NOMO-1 (cell line): ENCODE data around the gene WWOX.
"Not testable (repeated sequence)": the region's sequence is repeated elsewhere in the genome, so short reads cannot be mapped to it uniquely, and the experiment has no call there.

Experiments
- DNase-seq, 2 experiments: peaks; one replicate each; lab custom pipeline; 2025; ENCODE audit not compliant: unreplicated experiment in 2 of 2; lab: John Stamatoyannopoulos, UW

WWOX gene

GRCh38 chr16:79012671-79013434, 913.4 kb downstream of the WWOX start:
- no peak for DNase-seq

DNA sequence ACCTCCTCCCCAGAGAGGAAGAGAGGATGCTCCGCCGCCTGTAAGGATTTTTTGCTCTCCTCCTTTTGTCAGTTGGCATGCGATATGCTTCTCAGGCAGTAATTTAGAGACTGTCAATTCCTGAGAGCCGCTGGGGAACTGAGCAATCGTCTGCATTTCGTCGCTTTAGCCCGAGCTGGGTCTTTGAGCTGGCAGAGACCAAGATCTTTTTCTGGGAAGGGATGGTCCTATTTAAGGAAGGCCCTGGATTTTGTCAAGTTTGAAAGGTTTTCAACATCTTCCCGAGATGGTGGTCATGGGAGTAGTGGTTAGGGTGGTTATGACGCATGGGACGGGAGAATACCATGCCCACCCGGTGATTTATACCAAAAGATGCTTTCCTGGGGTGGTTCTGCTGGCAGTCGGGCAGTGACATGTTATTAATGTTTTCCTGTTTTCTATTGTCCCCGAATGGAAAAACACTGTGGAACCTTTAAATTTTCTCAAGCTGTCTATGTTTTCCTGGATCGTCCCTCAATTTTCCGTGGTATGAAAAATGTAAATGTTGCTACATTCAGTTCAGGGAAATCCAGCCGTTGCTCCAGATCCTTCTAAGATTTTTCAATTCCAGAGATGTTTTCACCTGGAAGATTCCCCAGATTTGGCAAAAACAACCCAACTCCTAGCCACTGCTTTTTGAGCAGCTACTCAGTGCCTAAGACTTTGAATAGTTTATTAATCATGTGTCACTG, 914.6 kb downstream of the WWOX start:
- DNase-seq, result no peak

DNA sequence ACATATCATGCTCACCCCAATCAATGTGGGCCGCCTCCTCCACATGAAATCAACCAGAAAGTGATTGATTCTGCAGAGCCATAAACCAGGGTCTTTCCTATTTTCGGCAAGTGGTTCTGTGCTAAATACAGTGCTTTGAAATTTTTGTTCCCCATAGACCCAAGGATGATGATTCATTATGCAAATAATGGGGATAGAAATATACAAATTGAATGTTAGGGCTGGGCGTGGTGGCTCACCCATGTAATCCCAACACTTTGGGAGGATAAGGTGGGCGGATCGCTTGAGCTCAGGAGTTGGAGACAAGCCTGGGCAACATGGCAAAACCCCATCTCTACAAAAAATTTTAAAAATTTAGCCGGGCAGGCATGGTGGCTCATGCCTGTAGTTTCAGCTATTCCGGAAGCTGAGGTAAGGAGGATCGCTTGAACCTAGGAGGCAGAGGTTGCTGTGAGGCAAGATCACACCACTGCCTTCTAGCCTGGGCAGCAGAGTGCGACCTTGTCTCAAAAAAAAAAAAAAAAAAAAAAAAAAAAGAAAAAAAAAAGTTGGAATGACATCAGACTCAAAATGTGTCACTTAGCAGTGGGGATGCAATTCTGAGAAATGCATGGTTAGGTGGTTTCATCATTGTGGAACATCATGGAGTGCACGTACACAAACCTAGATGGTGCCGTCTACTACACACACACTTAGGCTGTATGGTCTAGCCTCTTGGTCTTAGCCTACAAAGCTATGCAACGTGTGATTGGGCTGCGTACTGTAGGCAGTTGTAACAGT, 919.4 kb downstream of the WWOX start:
- DNase-seq, result no peak

DNA sequence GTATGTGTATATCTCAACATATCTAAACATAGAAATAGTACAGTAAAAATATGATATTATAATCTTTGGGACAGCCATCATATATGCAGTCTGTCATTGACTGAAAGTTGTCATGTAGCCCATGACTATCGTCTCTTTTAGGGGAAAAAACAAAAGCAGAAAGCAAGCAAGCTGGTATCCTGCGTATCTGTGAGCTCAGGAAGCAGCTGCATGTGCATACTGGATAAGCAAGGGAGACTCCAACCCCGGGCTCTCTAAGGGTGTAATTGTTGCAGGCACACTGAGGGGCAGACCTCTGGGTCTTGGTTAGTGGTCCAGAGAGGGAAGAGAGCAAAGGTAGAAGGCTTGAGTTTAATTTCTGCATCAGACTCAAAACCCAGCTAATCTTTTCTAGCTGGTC, 920.0 kb downstream of the WWOX start:
- no peak for DNase-seq

DNA sequence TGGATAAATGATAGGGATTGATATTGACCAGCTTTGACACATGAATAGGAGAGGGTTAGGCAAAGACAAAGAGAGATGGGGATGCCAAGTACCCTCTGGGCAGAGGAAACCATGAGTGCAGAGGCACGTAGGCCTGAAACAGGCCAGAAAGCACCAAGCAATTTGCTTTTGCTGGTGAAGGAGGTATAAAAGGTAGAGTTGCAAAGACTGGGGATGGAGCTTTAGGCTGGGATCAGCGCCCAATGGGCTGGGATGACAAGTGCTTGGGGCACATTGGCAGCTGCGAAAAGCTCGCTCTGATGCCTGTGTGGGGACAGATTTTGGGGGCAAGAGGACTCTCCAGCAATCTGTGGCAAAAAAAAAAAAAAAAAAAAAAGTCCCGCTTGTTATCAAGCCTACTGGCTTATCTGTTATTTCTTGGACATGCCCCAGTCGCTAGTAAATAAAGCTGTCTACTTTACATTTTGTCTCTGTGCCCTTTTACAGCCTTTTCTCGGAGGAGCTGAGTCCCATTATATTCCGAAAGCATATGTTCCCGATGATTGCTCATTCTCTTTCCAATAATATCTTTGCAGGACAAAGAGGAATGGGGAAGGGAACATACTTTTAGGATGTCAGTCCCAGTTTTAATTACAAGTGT, 922.7 kb downstream of the WWOX start:
- DNase-seq, result no peak

DNA sequence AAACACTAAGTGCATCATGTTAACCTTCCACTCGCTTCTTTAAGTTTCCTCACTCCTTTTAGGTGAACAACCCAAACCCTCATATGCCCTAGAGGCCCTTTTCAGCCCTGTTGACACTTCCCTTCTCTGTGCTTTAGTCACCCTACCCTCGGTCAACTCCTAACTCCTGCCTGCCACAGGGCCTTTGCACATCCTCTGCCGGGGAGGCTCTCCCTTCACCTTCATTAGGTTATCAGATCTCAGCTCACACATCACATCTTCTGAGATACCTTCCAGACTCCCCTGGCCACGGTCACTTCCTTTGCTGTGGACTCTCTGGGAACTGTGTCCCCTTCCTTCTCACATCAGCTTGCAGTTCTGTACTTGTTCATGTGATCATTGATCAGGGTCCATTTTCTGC, 926.7 kb downstream of the WWOX start:
- DNase-seq, result no peak

- no peak for DNase-seq
Measured at GRCh38 chr16:79036541-79036940, 937.1 kb downstream of the WWOX start.

DNA sequence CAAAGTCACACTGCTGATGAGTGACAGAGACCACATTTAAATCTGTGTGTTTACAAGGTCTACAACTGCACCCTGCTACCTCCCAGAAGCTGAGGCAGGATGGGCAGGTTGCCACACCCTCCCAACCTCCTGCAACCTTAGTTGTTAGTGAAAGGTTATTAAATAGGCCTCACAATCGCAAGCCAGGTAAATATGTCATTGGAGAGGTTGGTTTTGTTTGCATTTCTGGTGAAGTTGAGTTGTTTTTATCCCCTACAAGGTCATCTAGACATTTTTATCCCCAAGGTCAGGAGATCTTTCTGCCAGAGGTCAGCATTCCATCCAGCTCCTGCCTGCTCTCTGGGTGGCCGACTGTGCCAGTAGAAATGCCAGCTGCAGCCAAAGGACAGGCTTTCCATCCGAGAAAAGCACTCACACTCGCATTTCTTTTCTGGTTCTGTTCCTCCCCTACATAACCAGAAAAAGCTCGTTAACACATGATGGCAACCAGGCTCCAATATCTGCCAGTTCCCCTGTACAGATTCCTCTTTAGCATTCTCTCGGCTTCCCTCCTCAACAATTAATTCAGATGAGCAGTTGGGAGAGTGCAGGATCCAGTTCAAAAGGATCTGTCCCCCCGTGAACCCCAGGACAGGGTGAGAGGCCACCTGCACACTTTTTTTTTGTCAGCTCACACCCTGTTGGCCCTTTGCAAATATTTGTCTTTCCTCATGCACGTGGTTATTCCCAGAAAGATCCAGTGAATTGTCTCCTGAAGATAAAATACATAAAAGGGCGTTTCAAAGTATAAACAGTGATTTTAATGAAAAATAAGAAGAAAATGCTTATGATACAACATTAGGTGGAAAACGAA, 938.3 kb downstream of the WWOX start:
- no peak for DNase-seq

GRCh38 chr16:79041206-79041605, 941.8 kb downstream of the WWOX start:
- DNase-seq, result no peak

- no peak for DNase-seq
Measured at GRCh38 chr16:79042141-79042540, 942.7 kb downstream of the WWOX start.

DNA sequence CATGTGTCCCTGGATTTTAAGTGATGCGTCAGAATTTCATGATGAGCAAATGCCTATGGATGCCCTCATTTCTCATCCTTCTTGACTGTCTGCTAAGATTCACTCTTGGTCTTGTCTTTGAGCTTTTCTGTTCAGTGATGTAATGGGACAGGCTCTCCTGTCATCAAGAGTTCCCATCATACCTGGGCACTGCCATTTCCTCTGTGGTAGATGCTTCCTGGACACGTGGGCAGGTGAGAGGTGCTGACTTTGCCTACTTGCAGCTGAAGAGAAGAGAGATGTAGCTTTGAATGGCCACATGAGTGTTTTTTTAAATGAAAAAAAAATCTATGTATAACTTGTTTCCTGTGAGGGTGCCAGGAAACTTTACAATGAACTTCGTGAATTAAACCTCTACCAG, 943.4 kb downstream of the WWOX start:
- no peak for DNase-seq

GRCh38 chr16:79045191-79045590, 945.7 kb downstream of the WWOX start:
- DNase-seq, result no peak

DNA sequence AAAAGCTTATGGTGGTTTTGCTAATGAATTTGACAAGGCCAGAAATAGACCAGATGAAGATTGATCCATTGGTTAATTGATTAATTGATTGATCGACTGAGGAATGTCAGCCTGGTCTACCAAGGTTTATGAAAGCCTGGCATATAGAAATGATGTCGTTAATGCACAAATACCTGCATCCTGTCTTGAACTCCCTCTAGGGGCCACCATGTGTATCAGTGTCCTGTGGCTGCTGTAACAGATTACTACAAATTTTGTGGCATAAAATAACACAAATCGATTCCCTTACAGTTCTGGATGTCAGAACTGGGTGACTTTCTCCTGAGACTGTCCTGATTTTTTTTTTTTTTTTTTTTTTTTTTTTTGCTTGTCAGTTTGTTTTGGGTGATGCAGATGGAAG, 947.9 kb downstream of the WWOX start:
- peak in 1 of 2 experiments; percentile 11 for DNase-seq

DNA sequence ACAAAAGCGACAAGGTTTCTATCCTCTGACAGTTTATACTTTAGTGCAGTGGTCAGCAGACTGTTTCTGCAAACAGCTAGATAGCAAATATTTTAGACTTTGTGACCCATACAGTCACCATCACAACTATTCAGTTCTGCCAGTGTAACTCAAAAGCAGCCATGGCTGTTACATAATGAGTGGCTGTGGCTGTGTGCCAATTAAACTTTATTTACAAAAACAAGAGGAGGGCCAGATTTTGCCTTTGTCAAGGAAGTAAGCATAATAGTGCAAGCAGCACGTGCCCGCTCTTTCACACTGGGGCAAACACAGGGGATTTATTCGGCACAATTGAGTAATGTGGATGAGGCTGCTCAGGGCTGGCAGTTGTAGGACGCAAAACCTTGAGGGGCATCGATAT, 949.6 kb downstream of the WWOX start:
- no peak for DNase-seq

DNA sequence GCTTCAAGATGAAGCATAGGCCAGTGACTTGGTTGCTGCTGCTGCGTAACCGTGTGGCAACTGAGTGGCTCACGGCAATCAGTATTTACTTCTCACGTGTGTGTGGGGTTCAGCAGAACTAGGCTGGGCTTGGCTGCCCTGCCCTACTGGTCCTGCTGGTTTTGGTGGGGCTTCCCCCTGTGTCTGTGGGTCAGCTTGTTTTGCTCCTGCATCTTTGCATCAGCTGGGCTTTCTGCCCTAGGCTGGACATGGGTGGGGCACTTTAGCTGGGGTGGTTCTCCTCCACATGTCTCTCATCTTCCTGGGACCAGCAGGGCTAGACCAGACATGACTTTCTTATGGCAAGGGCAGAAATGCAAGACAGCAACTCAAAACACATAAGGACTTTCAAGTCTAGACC, 950.6 kb downstream of the WWOX start:
- no peak for DNase-seq

DNA sequence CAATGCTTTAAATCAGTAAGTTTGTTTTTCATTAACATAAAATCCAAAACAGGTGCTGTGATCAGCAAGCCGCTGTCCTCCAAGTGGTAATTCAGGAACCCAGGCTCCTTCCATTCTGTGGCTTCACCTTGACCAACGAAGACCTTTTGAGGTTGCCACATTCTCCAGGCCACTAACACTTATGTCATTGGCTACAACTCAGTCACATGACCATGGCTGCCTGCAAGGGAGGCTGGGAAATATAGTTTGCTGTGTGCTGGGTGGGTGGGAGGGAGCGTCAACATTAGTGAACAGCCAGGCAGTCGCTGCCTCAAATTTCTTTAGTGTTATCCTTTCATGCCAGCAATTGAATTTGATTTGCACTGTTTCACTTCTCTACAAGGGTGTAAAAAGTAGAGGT, 951.9 kb downstream of the WWOX start:
- no peak for DNase-seq

- not testable (repeated sequence) for DNase-seq
Measured at GRCh38 chr16:79052198-79052597, 952.7 kb downstream of the WWOX start.

GRCh38 chr16:79053577-79053976, 954.1 kb downstream of the WWOX start:
- DNase-seq, result no peak

GRCh38 chr16:79054211-79054984, 954.9 kb downstream of the WWOX start:
- no peak for DNase-seq
